ENCODE measurements around the gene FTSJ3. TPM values are rescaled to one million over a fixed set of nuclear protein-coding genes. Genes with fewer than 3 reads are reported as not detected.

The FTSJ3 gene
- total and polyA plus RNA-seq, 2 donors (not counting 1 experiment from before 2014, with no cell fraction given): 37.8 to 61.8 TPM

GRCh38 chr17:63785556-63785955 lies 41.9 kb downstream of the FTSJ3 start:
- H3K9me3 ChIP-seq (ENCODE audit: control insufficient read depth, insufficient read depth, low read depth, low read length): no peaks in the 10 kb centered on the region
- H3K36me3 ChIP-seq (ENCODE audit: control insufficient read depth, insufficient read depth, low read length): peaks cover 10% of the 10 kb centered on the region
- no peak overlapping the region for H3K4me2 ChIP-seq (ENCODE audit: extremely low read depth, insufficient read depth, low read length)
- no peak overlapping the region for H2AFZ ChIP-seq (ENCODE audit: low read length)
- H3K27ac ChIP-seq (ENCODE audit: insufficient read depth, low read length): no peak overlapping the region
- no peak overlapping the region for H3K4me3 ChIP-seq (replicated peaks in 1 of 4; ENCODE audit: control extremely low read depth in 1 of 4, insufficient read depth in 1 of 4, low read depth in 3 of 4, low read length in 4 of 4)
- no peaks in the 10 kb centered on the region for H4K20me1 ChIP-seq (ENCODE audit: control insufficient read depth, extremely low read depth, insufficient read depth, low read length)
- H3K79me2 ChIP-seq (ENCODE audit: control insufficient read depth, insufficient read depth, low read length): peaks cover 72% of the 10 kb centered on the region
- no peak overlapping the region for H3K9ac ChIP-seq (ENCODE audit: insufficient read depth, low read length)
- H3K4me1 ChIP-seq (ENCODE audit: control insufficient read depth, extremely low read depth, insufficient read depth, low read length): no peaks in the 10 kb centered on the region
- DNase-seq (ENCODE audit: low read depth in 2 of 2): peak; percentile 31 to 76
- no peaks in the 10 kb centered on the region for H3K27me3 ChIP-seq (ENCODE audit: control insufficient read depth, insufficient read depth, low read length)
- TF ChIP-seq CTCF (conservative IDR thresholded peaks at IDR 0.05 in 1 of 2, IDR thresholded peaks at IDR 0.05 in 1 of 2; ENCODE audit: low read depth in 1 of 2, low read length in 2 of 2) (no peak), EZH2 (IDR thresholded peaks at IDR 0.05; ENCODE audit: low read length, missing control alignments) (no peak)

GRCh38 chr17:63783522-63783921 lies 43.9 kb downstream of the FTSJ3 start:
- Histone ChIP-seq H3K36me3 (ENCODE audit: control insufficient read depth, insufficient read depth, low read length) (peaks cover 9% of the 10 kb centered on the region), H4K20me1 (ENCODE audit: control insufficient read depth, extremely low read depth, insufficient read depth, low read length) (no peaks in the 10 kb centered on the region)

GRCh38 chr17:63780928-63781327 lies 46.5 kb downstream of the FTSJ3 start:
- Histone ChIP-seq H3K4me1 (ENCODE audit: control insufficient read depth, extremely low read depth, insufficient read depth, low read length) (no peaks in the 10 kb centered on the region), H3K9ac (ENCODE audit: insufficient read depth, low read length) (no peak overlapping the region), H3K79me2 (ENCODE audit: control insufficient read depth, insufficient read depth, low read length) (peaks cover 90% of the 10 kb centered on the region), H2AFZ (ENCODE audit: low read length) (no peak overlapping the region), H3K27me3 (ENCODE audit: control insufficient read depth, insufficient read depth, low read length) (no peaks in the 10 kb centered on the region), H3K36me3 (ENCODE audit: control insufficient read depth, insufficient read depth, low read length) (peaks cover 4% of the 10 kb centered on the region), H3K27ac (ENCODE audit: insufficient read depth, low read length) (no peak overlapping the region), H3K4me3 (replicated peaks in 1 of 4; ENCODE audit: control extremely low read depth in 1 of 4, insufficient read depth in 1 of 4, low read depth in 3 of 4, low read length in 4 of 4) (peak overlapping the region in 1 of 4 experiments; percentile 14), H3K9me3 (ENCODE audit: control insufficient read depth, insufficient read depth, low read depth, low read length) (no peaks in the 10 kb centered on the region), H3K4me2 (ENCODE audit: extremely low read depth, insufficient read depth, low read length) (no peak overlapping the region), H4K20me1 (ENCODE audit: control insufficient read depth, extremely low read depth, insufficient read depth, low read length) (no peaks in the 10 kb centered on the region)
- DNase-seq (ENCODE audit: low read depth in 2 of 2): no peak
- no peak for TF ChIP-seq EZH2 (IDR thresholded peaks at IDR 0.05; ENCODE audit: low read length, missing control alignments)
- no peak for TF ChIP-seq CTCF (conservative IDR thresholded peaks at IDR 0.05 in 1 of 2, IDR thresholded peaks at IDR 0.05 in 1 of 2; ENCODE audit: low read depth in 1 of 2, low read length in 2 of 2)

More at GRCh38 chr17:63783522-63783921, 43.9 kb downstream of the FTSJ3 start:
- Histone ChIP-seq H3K79me2 (ENCODE audit: control insufficient read depth, insufficient read depth, low read length) (peaks cover 78% of the 10 kb centered on the region), H3K9me3 (ENCODE audit: control insufficient read depth, insufficient read depth, low read depth, low read length) (no peaks in the 10 kb centered on the region), H3K4me1 (ENCODE audit: control insufficient read depth, extremely low read depth, insufficient read depth, low read length) (no peaks in the 10 kb centered on the region), H3K9ac (ENCODE audit: insufficient read depth, low read length) (no peak overlapping the region), H3K27ac (ENCODE audit: insufficient read depth, low read length) (no peak overlapping the region), H2AFZ (ENCODE audit: low read length) (no peak overlapping the region), H3K4me3 (replicated peaks in 1 of 4; ENCODE audit: control extremely low read depth in 1 of 4, insufficient read depth in 1 of 4, low read depth in 3 of 4, low read length in 4 of 4) (no peak overlapping the region), H3K27me3 (ENCODE audit: control insufficient read depth, insufficient read depth, low read length) (no peaks in the 10 kb centered on the region), H3K4me2 (ENCODE audit: extremely low read depth, insufficient read depth, low read length) (no peak overlapping the region)
- TF ChIP-seq CTCF (conservative IDR thresholded peaks at IDR 0.05 in 1 of 2, IDR thresholded peaks at IDR 0.05 in 1 of 2; ENCODE audit: low read depth in 1 of 2, low read length in 2 of 2) (no peak), EZH2 (IDR thresholded peaks at IDR 0.05; ENCODE audit: low read length, missing control alignments) (no peak)
- DNase-seq (ENCODE audit: low read depth in 2 of 2): no peak
